Mesothelial cell of epicardium (in vitro differentiated cells): Measurements from ENCODE around the gene LAMTOR3. TPM values are rescaled to one million over a fixed set of nuclear protein-coding genes. Genes with fewer than 3 reads are reported as not detected.

Source experiments
- DNase-seq, 2 experiments: peaks; one replicate each; pipeline ENCODE4 v3.0.0; 2021; ENCODE audit warnings: low spot score in 2 of 2; ENCODE audit not compliant: unreplicated experiment in 2 of 2
- H3K27ac Mint-ChIP-seq: 2 replicates; pipeline ENCODE4 v1.8.0; 2021; ENCODE audit warnings: mixed read lengths
- H3K27me3 Mint-ChIP-seq: 2 replicates; pipeline ENCODE4 v1.8.0; 2021; ENCODE audit warnings: low read depth, mixed read lengths
- H3K36me3 Mint-ChIP-seq: 2 replicates; pipeline ENCODE4 v1.8.0; 2021; ENCODE audit warnings: mixed read lengths
- H3K4me1 Mint-ChIP-seq: 2 replicates; pipeline ENCODE4 v1.8.0; 2021; ENCODE audit warnings: mixed read lengths
- H3K4me3 Mint-ChIP-seq: 2 replicates; pipeline ENCODE4 v1.8.0; 2021; ENCODE audit warnings: mild to moderate bottlenecking, moderate library complexity, mixed read lengths
- H3K9me3 Mint-ChIP-seq: 2 replicates; pipeline ENCODE4 v1.8.0; 2021; ENCODE audit warnings: mixed read lengths
- CTCF ChIP-seq: fragments of 200-600 bp; sonication (generic); IDR thresholded peaks from one replicate; pipeline ENCODE4 v1.5.0; 2021; ENCODE audit warnings: antibody characterized with exemption; ENCODE audit not compliant: unreplicated experiment
- total RNA-seq: library from RNA; stranded (reverse); gene quantifications from 3 replicates; pipeline ENCODE4 v1.2.1, GENCODE V29; 2021

Gene LAMTOR3
- total RNA-seq, 1 donor from 2014 or later: 42.4 TPM

GRCh38 chr4:99844048-99844447 lies 50.2 kb downstream of the LAMTOR3 start:
- no peak for DNase-seq
- Mint-ChIP-seq H3K4me3 (no peak overlapping the region), H3K27me3 (no peaks in the 10 kb centered on the region), H3K27ac (no peak overlapping the region), H3K9me3 (no peaks in the 10 kb centered on the region), H3K36me3 (no peaks in the 10 kb centered on the region), H3K4me1 (peaks cover 19% of the 10 kb centered on the region)
- TF ChIP-seq CTCF: no peak

GRCh38 chr4:99843413-99843812 lies 50.8 kb downstream of the LAMTOR3 start:
- Mint-ChIP-seq H3K9me3 (no peaks in the 10 kb centered on the region), H3K36me3 (no peaks in the 10 kb centered on the region), H3K27me3 (no peaks in the 10 kb centered on the region), H3K27ac (no peak overlapping the region), H3K4me1 (peaks cover 19% of the 10 kb centered on the region), H3K4me3 (no peak overlapping the region)
- no peak for DNase-seq
- no peak for TF ChIP-seq CTCF

GRCh38 chr4:99841129-99841528 lies 53.1 kb downstream of the LAMTOR3 start:
- TF ChIP-seq CTCF: no peak
- DNase-seq: no peak
- no peak overlapping the region for H3K4me3 Mint-ChIP-seq
- H3K4me1 Mint-ChIP-seq: peaks cover 19% of the 10 kb centered on the region
- no peaks in the 10 kb centered on the region for H3K9me3 Mint-ChIP-seq
- no peaks in the 10 kb centered on the region for H3K27me3 Mint-ChIP-seq
- H3K27ac Mint-ChIP-seq: no peak overlapping the region
- H3K36me3 Mint-ChIP-seq: no peaks in the 10 kb centered on the region

GRCh38 chr4:99838927-99839326 lies 55.3 kb downstream of the LAMTOR3 start:
- H3K27ac Mint-ChIP-seq: no peak overlapping the region
- no peaks in the 10 kb centered on the region for H3K27me3 Mint-ChIP-seq
- no peak for DNase-seq
- peaks cover 2% of the 10 kb centered on the region for H3K36me3 Mint-ChIP-seq
- no peak for TF ChIP-seq CTCF
- no peaks in the 10 kb centered on the region for H3K9me3 Mint-ChIP-seq
- peaks cover 6% of the 10 kb centered on the region for H3K4me1 Mint-ChIP-seq
- no peak overlapping the region for H3K4me3 Mint-ChIP-seq

- Mint-ChIP-seq H3K4me3 (no peak overlapping the region), H3K4me1 (peaks cover 4% of the 10 kb centered on the region), H3K27ac (no peak overlapping the region), H3K27me3 (no peaks in the 10 kb centered on the region), H3K36me3 (peaks cover 2% of the 10 kb centered on the region), H3K9me3 (no peaks in the 10 kb centered on the region)
- no peak for DNase-seq
- no peak for TF ChIP-seq CTCF
Observed at GRCh38 chr4:99835942-99836341, 58.3 kb downstream of the LAMTOR3 start.

GRCh38 chr4:99834569-99834968 lies 59.7 kb downstream of the LAMTOR3 start:
- no peak for TF ChIP-seq CTCF

More at GRCh38 chr4:99834569-99834968, 59.7 kb downstream of the LAMTOR3 start:
- peaks cover 4% of the 10 kb centered on the region for H3K4me1 Mint-ChIP-seq
- no peak overlapping the region for H3K4me3 Mint-ChIP-seq
- H3K9me3 Mint-ChIP-seq: no peaks in the 10 kb centered on the region
- no peaks in the 10 kb centered on the region for H3K27me3 Mint-ChIP-seq
- DNase-seq: no peak
- H3K36me3 Mint-ChIP-seq: peaks cover 2% of the 10 kb centered on the region
- H3K27ac Mint-ChIP-seq: no peak overlapping the region
